Neural cell (in vitro differentiated cells): ENCODE results near the gene NCAM1. TPM values are rescaled to one million over a fixed set of nuclear protein-coding genes. Genes with fewer than 3 reads are reported as not detected.

Experiments
- H2AFZ ChIP-seq: fragments of 200-600, 300-800 bp; sonication (generic), shearing (Covaris generic); 2 replicates; pipeline ENCODE4 v1.6.0; 2014; ENCODE audit warnings: low read depth, mild to moderate bottlenecking, antibody characterized with exemption, low read length, moderate library complexity
- H3F3A ChIP-seq: fragments of 200-600 bp; shearing (Covaris generic); 2 replicates; pipeline ENCODE4 v1.6.1; 2016; ENCODE audit warnings: mild to moderate bottlenecking, moderate library complexity, mixed read lengths, antibody characterized with exemption, low read length; ENCODE audit not compliant: insufficient read depth, poor library complexity, severe bottlenecking
- H3K27ac ChIP-seq: fragments of 200-600, 300-800 bp; sonication (generic), shearing (Covaris generic); 2 replicates; pipeline ENCODE4 v1.5.1; 2014; ENCODE audit warnings: mild to moderate bottlenecking, low read length, moderate library complexity
- H3K27me3 ChIP-seq: fragments of 300-800, 200-600 bp; sonication (generic), shearing (Covaris generic); 2 replicates; pipeline ENCODE4 v1.6.0; 2014; ENCODE audit warnings: mild to moderate bottlenecking, low read depth, low read length, moderate library complexity; ENCODE audit not compliant: insufficient read depth
- H3K36me3 ChIP-seq: fragments of 300-800, 200-600 bp; sonication (generic), shearing (Covaris generic); 2 replicates; pipeline ENCODE4 v1.5.1; 2014; ENCODE audit warnings: mild to moderate bottlenecking, antibody characterized with exemption, low read length, moderate library complexity; ENCODE audit not compliant: insufficient read depth
- H3K4me2 ChIP-seq: fragments of 300-800, 200-600 bp; sonication (generic), shearing (Covaris generic); 2 replicates; pipeline ENCODE4 v1.6.0; 2014; ENCODE audit warnings: mild to moderate bottlenecking, low read length
- H3K4me3 ChIP-seq: fragments of 300-800, 200-600 bp; sonication (generic), shearing (Covaris generic); 2 replicates; pipeline ENCODE4 v1.5.1; 2014; ENCODE audit warnings: mild to moderate bottlenecking, low read length, moderate library complexity
- H3K79me2 ChIP-seq: fragments of 200-600 bp; shearing (Covaris generic); replicated peaks from 2 replicates; pipeline ENCODE4 v1.6.0; 2014; ENCODE audit warnings: mild to moderate bottlenecking, low read length, moderate library complexity; ENCODE audit not compliant: insufficient read depth
- H3K9ac ChIP-seq: fragments of 300-800, 200-600 bp; sonication (generic), shearing (Covaris generic); 2 replicates; pipeline ENCODE4 v1.6.1; 2016; ENCODE audit warnings: mild to moderate bottlenecking, low read length, mixed read lengths
- H3K9me2 ChIP-seq: fragments of 200-600 bp; shearing (Covaris generic); 2 replicates; pipeline ENCODE4 v1.6.1; 2016; ENCODE audit warnings: mild to moderate bottlenecking, low read length, mixed read lengths; ENCODE audit not compliant: insufficient read depth
- H3K9me3 ChIP-seq: fragments of 200-600, 300-800 bp; sonication (generic), shearing (Covaris generic); 2 replicates; pipeline ENCODE4 v1.6.1; 2016; ENCODE audit warnings: mild to moderate bottlenecking, mixed run types, low read length, moderate library complexity, mixed read lengths
- H4K20me1 ChIP-seq: fragments of 200-600 bp; shearing (Covaris generic); 2 replicates; pipeline ENCODE4 v1.6.1; 2016; ENCODE audit warnings: mild to moderate bottlenecking, mixed run types; ENCODE audit not compliant: insufficient read depth
- CTCF ChIP-seq: fragments of 450-650 bp; IDR thresholded peaks from 2 replicates; pipeline ENCODE4 v1.5.1; 2014; ENCODE audit warnings: antibody characterized with exemption, mild to moderate bottlenecking, moderate library complexity; ENCODE audit not compliant: poor library complexity, severe bottlenecking
- EP300 ChIP-seq: fragments of 450-650 bp; conservative IDR thresholded peaks from 2 replicates; pipeline ENCODE4 v1.6.1; 2014; ENCODE audit warnings: antibody characterized with exemption, mild to moderate bottlenecking, moderate library complexity; ENCODE audit not compliant: poor library complexity, severe bottlenecking
- EZH2 ChIP-seq: fragments of 200-600, 300-800 bp; shearing (Covaris generic), sonication (generic); IDR thresholded peaks from 2 replicates; pipeline ENCODE4 v1.6.1; 2014; ENCODE audit warnings: antibody characterized with exemption, low read length, borderline replicate concordance, mild to moderate bottlenecking; ENCODE audit not compliant: insufficient read depth, poor library complexity, severe bottlenecking
- MXI1 ChIP-seq: fragments of 450-650 bp; conservative IDR thresholded peaks from 2 replicates; pipeline ENCODE4 v1.6.1; 2014; ENCODE audit warnings: antibody characterized with exemption, mild to moderate bottlenecking; ENCODE audit not compliant: poor library complexity, severe bottlenecking
- POLR2AphosphoS5 ChIP-seq: IDR thresholded peaks from 2 replicates; pipeline ENCODE4 v1.6.1; 2012
- RAD21 ChIP-seq: fragments of 450-650 bp; conservative IDR thresholded peaks from 2 replicates; pipeline ENCODE4 v1.6.1; 2014; ENCODE audit warnings: antibody characterized with exemption, mild to moderate bottlenecking, moderate library complexity
- REST ChIP-seq: IDR thresholded peaks from 2 replicates; pipeline ENCODE4 v1.6.1; 2012; ENCODE audit warnings: borderline replicate concordance
- SMC3 ChIP-seq: fragments of 450-650 bp; conservative IDR thresholded peaks from 2 replicates; pipeline ENCODE4 v1.6.1; 2014; ENCODE audit warnings: antibody characterized with exemption, mild to moderate bottlenecking, moderate library complexity; ENCODE audit not compliant: poor library complexity
- TAF1 ChIP-seq: IDR thresholded peaks from 2 replicates; pipeline ENCODE4 v1.6.1; 2012; ENCODE audit warnings: low read depth
- polyA plus RNA-seq: library from polyadenylated mRNA; depleted of rRNA; stranded (reverse); fragments of >200 nt; gene quantifications from 2 replicates; pipeline ENCODE4 v1.2.3, GENCODE V29; 2014

The NCAM1 gene
- polyA plus RNA-seq, 1 donor from 2014 or later, result 120 TPM

DNA sequence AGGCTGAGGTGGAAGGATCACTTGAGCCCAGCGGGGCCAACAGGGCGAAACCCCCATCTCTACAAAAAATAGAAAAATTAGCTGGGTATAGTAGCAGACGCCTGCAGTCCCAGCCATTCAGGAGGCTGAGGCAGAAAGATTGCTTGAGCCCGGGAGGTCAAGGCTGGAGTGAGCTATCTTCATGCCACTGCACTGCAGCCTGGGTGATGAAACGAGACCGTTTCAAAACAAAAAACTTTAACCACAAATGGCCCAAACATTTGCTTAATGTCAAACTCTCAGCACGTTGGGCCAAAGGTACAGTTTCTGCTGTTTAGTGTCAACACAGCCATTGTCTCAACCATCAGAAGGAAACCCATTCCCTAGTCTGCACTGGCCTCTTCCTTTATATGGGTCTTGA lies 284.0 kb downstream of the NCAM1 start:
- Histone ChIP-seq H3K9ac (no peak overlapping the region), H3K4me3 (no peak overlapping the region), H3F3A (no peaks in the 10 kb centered on the region), H3K9me3 (no peaks in the 10 kb centered on the region), H3K36me3 (peaks cover 33% of the 10 kb centered on the region), H4K20me1 (no peaks in the 10 kb centered on the region), H3K4me2 (no peak overlapping the region), H2AFZ (no peak overlapping the region), H3K9me2 (no peaks in the 10 kb centered on the region), H3K27me3 (no peaks in the 10 kb centered on the region), H3K79me2 (no peaks in the 10 kb centered on the region), H3K27ac (no peak overlapping the region)
- TF ChIP-seq TAF1 (no peak), POLR2AphosphoS5 (no peak), REST (no peak), EP300 (no peak), CTCF (no peak), EZH2 (no peak), SMC3 (no peak), RAD21 (no peak), MXI1 (no peak)

- no peak overlapping the region for H3K27ac ChIP-seq
- peaks cover 26% of the 10 kb centered on the region for H3K36me3 ChIP-seq
- H3K4me3 ChIP-seq, result no peak overlapping the region
- no peaks in the 10 kb centered on the region for H3K27me3 ChIP-seq
- no peaks in the 10 kb centered on the region for H3K9me3 ChIP-seq
- TF ChIP-seq EZH2 (no peak), TAF1 (no peak), CTCF (no peak), SMC3 (no peak), POLR2AphosphoS5 (no peak), REST (no peak), RAD21 (no peak), EP300 (no peak), MXI1 (no peak)
- no peak overlapping the region for H3K4me2 ChIP-seq
- H4K20me1 ChIP-seq, result no peaks in the 10 kb centered on the region
- no peak overlapping the region for H2AFZ ChIP-seq
- H3K9ac ChIP-seq, result no peak overlapping the region
- H3F3A ChIP-seq, result no peaks in the 10 kb centered on the region
- no peaks in the 10 kb centered on the region for H3K79me2 ChIP-seq
- no peaks in the 10 kb centered on the region for H3K9me2 ChIP-seq
Measured at GRCh38 chr11:113247221-113247620, 286.0 kb downstream of the NCAM1 start.
